HCT116 (cell line): ENCODE results near the gene ATAD3A. TPM values are rescaled to one million over a fixed set of nuclear protein-coding genes. Genes with fewer than 3 reads are reported as not detected.
"Not testable (repeated sequence)": the region's sequence is repeated elsewhere in the genome, so short reads cannot be mapped to it uniquely, and the experiment has no call there.

Source experiments
- ATAC-seq: fragments of 200-7000 bp; cut with Tn5 transposase; 2 replicates; pipeline ENCODE4 v1.9.1; 2020; ENCODE audit warnings: mild to moderate bottlenecking, moderate library complexity
- BruUV-seq: library from RNA; stranded (reverse); fragments of 400-500 nt; replicated peaks from 2 replicates; lab custom pipeline; 2021; lab: Mats Ljungman, UMichigan
- CTCF ChIA-PET: fragments of 300-600 bp; sonication (Branson Sonifier 250); formaldehyde crosslinking; loops from one replicate; lab custom pipeline; 2021; ENCODE audit warnings: antibody characterized with exemption; lab: Charles Lee
- POLR2A ChIA-PET: fragments of 300-600, 350-600 bp; sonication (Branson Sonifier 250); formaldehyde crosslinking; loops from one replicate; lab custom pipeline; 2021; ENCODE audit warnings: antibody characterized with exemption; lab: Charles Lee
- RAD21 ChIA-PET, 2 experiments: fragments of 300-600 bp; sonication (Branson Sonifier 250); formaldehyde crosslinking; loops; one replicate each; lab custom pipeline; 2023; ENCODE audit warnings: low total read pairs in 2 of 2; ENCODE audit not compliant: uncharacterized antibody in 2 of 2, unreplicated experiment in 2 of 2, low non-redundant PET in 1 of 2; lab: Charles Lee
- DNase-seq: peaks from one replicate; pipeline ENCODE4 v3.0.0-alpha.2; 2010; ENCODE audit warnings: low read depth, low spot score
- H2AFZ ChIP-seq: fragments of 200-600 bp; shearing (Covaris generic), sonication (generic); 2 replicates; pipeline ENCODE4 v1.6.1; 2017; ENCODE audit warnings: low read depth, mixed run types, mixed read lengths, antibody characterized with exemption, low read length; ENCODE audit not compliant: poor library complexity, severe bottlenecking
- H3K27ac ChIP-seq: 2 replicates; pipeline ENCODE4 v1.5.1; 2012; ENCODE audit warnings: low read depth, low read length
- H3K27me3 ChIP-seq: fragments of 200-600 bp; sonication (generic); 2 replicates; pipeline ENCODE4 v1.6.1; 2016; ENCODE audit warnings: mixed run types, low read length, mixed read lengths; ENCODE audit not compliant: insufficient read depth
- H3K36me3 ChIP-seq, 2 experiments: fragments of 200-500 bp in 1 of 2; fragments of 200-600 bp in 1 of 2; sonication (Bioruptor generic) in 1 of 2; sonication (generic) in 1 of 2; 2 replicates each; pipeline versions ENCODE4 v1.5.1 to v1.6.1; 2014 to 2016; ENCODE audit warnings: low read length in 2 of 2, inconsistent platforms in 1 of 2, mixed read lengths in 1 of 2, mixed run types in 1 of 2; ENCODE audit not compliant: insufficient read depth in 2 of 2, control insufficient read depth in 1 of 2
- H3K4me1 ChIP-seq, 2 experiments: fragments of 200-600 bp in 1 of 2; sonication (generic) in 1 of 2; 2 replicates each; pipeline versions ENCODE4 v1.5.1 to v1.6.1; 2012 to 2017; ENCODE audit warnings: low read length in 2 of 2, inconsistent platforms in 1 of 2, mild to moderate bottlenecking in 1 of 2, mixed read lengths in 1 of 2, mixed run types in 1 of 2, moderate library complexity in 1 of 2; ENCODE audit not compliant: insufficient read depth in 2 of 2, control insufficient read depth in 1 of 2
- H3K4me2 ChIP-seq: fragments of 200-600 bp; sonication (generic); 2 replicates; pipeline ENCODE4 v1.6.1; 2017; ENCODE audit warnings: mixed run types, low read length, mixed read lengths
- H3K4me3 ChIP-seq, 2 experiments: fragments of 200-600 bp in 1 of 2; sonication (generic) in 1 of 2; replicated peaks in 1 of 2; 2 replicates each; pipeline ENCODE4 v1.5.1; 2011 to 2016; ENCODE audit warnings: low read length in 2 of 2, control low read depth in 1 of 2, low read depth in 1 of 2, mild to moderate bottlenecking in 1 of 2, mixed read lengths in 1 of 2, mixed run types in 1 of 2
- H3K79me2 ChIP-seq: fragments of 200-600 bp; sonication (generic); 2 replicates; pipeline ENCODE4 v1.6.1; 2017; ENCODE audit warnings: mild to moderate bottlenecking, mixed run types, low read length, moderate library complexity, mixed read lengths; ENCODE audit not compliant: insufficient read depth
- H3K9ac ChIP-seq: fragments of 200-600 bp; sonication (generic); 2 replicates; pipeline ENCODE4 v1.6.1; 2016; ENCODE audit warnings: low read length, mixed read lengths
- H3K9me2 ChIP-seq: fragments of 200-600 bp; sonication (generic), shearing (Covaris generic); 2 replicates; pipeline ENCODE4 v1.6.1; 2017; ENCODE audit warnings: mixed run types, mild to moderate bottlenecking, moderate library complexity; ENCODE audit not compliant: insufficient read depth
- H3K9me3 ChIP-seq, 2 experiments: fragments of 200-500 bp in 1 of 2; fragments of 200-600 bp in 1 of 2; sonication (Bioruptor generic) in 1 of 2; sonication (generic) in 1 of 2; 2 replicates each; pipeline ENCODE4 v1.6.1; 2014 to 2017; ENCODE audit warnings: low read length in 2 of 2, mixed read lengths in 2 of 2, inconsistent platforms in 1 of 2, low read depth in 1 of 2, mild to moderate bottlenecking in 1 of 2, mixed run types in 1 of 2, moderate library complexity in 1 of 2; ENCODE audit not compliant: control insufficient read depth in 1 of 2, insufficient read depth in 1 of 2
- H4K20me1 ChIP-seq: fragments of 200-600 bp; sonication (generic), shearing (Covaris generic); 2 replicates; pipeline ENCODE4 v1.6.1; 2017; ENCODE audit warnings: mixed run types, mild to moderate bottlenecking, moderate library complexity; ENCODE audit not compliant: insufficient read depth
- ZFX ChIP-seq: fragments of 450-650 bp; IDR thresholded peaks from 2 replicates; pipeline ENCODE4 v1.6.1; 2017
- intact Hi-C: fragments of 100-400 bp; cut with micrococcal nuclease; formaldehyde crosslinking; loops from 2 replicates; pipeline ENCODE4 v1.10.0; 2022
- total RNA-seq: library from RNA; stranded (reverse); gene quantifications from one replicate; pipeline ENCODE4 v1.2.1, GENCODE V29; 2021; ENCODE audit not compliant: unreplicated experiment

ATAD3A gene
- total RNA-seq, 1 experiment from 2014 or later: 92.3 TPM

DNA sequence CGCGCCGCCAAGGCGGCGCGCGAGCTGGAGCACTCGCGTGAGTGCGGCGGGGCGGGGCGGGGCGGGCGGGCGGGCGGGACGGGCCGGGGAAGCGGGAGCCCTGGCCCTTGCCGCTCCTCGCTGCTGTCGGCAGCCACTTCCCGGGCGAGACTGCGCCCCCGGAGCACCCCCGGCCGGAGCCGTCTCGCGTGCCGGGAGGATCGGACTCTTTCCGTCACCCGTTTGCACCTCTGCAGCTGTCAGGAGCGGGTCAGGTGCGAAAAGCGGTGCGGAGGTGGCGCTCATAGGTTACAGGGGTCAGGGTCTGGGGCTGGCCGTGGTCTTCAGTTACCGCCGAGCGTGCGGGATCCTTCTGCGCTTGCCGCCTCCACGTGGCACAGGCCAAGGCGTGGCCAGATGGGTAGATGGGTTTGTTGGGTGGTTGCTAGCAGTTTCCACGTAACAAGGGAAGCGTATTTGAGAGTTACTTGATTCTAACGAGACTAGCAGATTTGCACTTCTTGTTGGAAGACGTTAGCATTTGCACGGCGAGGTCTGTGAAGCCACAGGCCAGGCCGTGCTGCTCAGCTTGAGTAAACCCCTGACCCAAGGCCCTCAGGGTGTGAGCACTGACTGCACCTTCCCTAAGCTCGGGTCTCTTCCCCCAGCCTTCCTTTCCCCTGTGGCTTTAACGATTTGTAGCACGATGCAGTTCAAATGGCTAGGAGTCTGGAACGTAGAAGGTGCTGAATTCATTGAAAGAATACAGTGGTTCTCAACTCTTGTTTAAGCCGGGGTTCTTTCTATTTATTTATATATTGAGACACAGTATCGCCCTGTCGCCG is 39.7 kb upstream of the ATAD3A start:
- POLR2A ChIA-PET, intact Hi-C loops, RAD21 ChIA-PET, CTCF ChIA-PET, H2AFZ ChIP-seq, DNase-seq, H3K27me3 ChIP-seq, H4K20me1 ChIP-seq, H3K9me2 ChIP-seq, H3K9me3 ChIP-seq: not testable (repeated sequence)
- Histone ChIP-seq H3K4me2 (peak overlapping the region; percentile 86), H3K4me3 (peak overlapping the region; percentile 75 to 92), H3K36me3 (peaks cover 0 to 14% of the 10 kb centered on the region in 2 experiments; a peak in 2 of 4 replicates), H3K79me2 (peaks cover 61% of the 10 kb centered on the region), H3K9ac (peak overlapping the region; percentile 81), H3K27ac (peak overlapping the region; percentile 69), H3K4me1 (peaks cover 12 to 20% of the 10 kb centered on the region in 2 experiments; a peak in 3 of 4 replicates)
- BruUV-seq: TSS peak; percentile 64
- peak; percentile 29; the same call in 1 of the 2 replicates for TF ChIP-seq ZFX
- peak; percentile 31 for ATAC-seq

DNA sequence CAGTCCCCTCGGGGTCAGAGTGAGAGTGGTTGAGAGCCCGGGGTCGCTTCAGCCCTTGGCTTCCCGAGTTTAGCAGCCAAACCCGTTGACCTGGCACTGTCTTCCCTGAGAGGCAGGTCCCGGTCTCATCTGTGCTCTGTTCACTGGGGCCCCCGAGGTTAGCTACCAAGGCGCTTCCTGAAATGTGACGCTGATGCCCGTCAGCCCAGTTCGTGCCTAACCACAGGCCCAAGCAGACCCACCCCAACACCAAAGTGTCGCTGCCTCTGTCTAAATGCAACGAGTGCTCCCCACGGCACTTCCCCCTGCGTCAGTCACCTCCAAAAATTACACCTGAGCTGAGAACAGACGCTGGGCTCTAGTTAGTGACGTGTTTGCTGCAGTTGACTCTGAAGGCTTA is 36.0 kb upstream of the ATAD3A start:
- POLR2A ChIA-PET, H3K4me2 ChIP-seq, RAD21 ChIA-PET, H3K4me3 ChIP-seq, H3K27ac ChIP-seq, H3K9ac ChIP-seq, intact Hi-C loops, DNase-seq, H3K9me3 ChIP-seq, CTCF ChIA-PET, H3K9me2 ChIP-seq, BruUV-seq, H3K27me3 ChIP-seq, ATAC-seq, H4K20me1 ChIP-seq, H2AFZ ChIP-seq: not testable (repeated sequence)
- H3K79me2 ChIP-seq: peaks cover 80% of the 10 kb centered on the region
- peaks cover 6 to 13% of the 10 kb centered on the region in 2 experiments; a peak in 3 of 4 replicates for H3K4me1 ChIP-seq
- peaks cover 19 to 31% of the 10 kb centered on the region in 2 experiments; a peak in 3 of 4 replicates for H3K36me3 ChIP-seq
